A549 (cell line): Measurements from ENCODE around the gene AFF1.

Experiments
- BHLHE40 ChIP-seq: IDR thresholded peaks from 2 replicates; pipeline ENCODE4 v1.6.1; 2012; ENCODE audit warnings: low read depth, low read length, inconsistent platforms
- CTCF ChIP-seq: fragments of >200 bp; sonication (Bioruptor Twin); formaldehyde crosslinking; IDR thresholded peaks from 3 replicates; pipeline ENCODE4 v1.5.1; 2016
- EP300 ChIP-seq, 2 experiments: fragments of >200 bp; sonication (Bioruptor Twin); formaldehyde crosslinking; IDR thresholded peaks; 2 replicates in 1 of 2; 3 replicates in 1 of 2; pipeline ENCODE4 v1.6.1; 2016 to 2017
- NFE2L2 ChIP-seq: fragments of 150-350 bp; conservative IDR thresholded peaks from 2 replicates; pipeline ENCODE4 v1.6.1; 2014; ENCODE audit warnings: low read length
- RFX5 ChIP-seq: fragments of 450-650 bp; IDR thresholded peaks from 2 replicates; pipeline ENCODE4 v1.7.1; 2014; ENCODE audit warnings: antibody characterized with exemption, mild to moderate bottlenecking, moderate library complexity

- TF ChIP-seq CTCF = no peak
- TF ChIP-seq RFX5 = no peak
- TF ChIP-seq NFE2L2 = no peak
- no peak for TF ChIP-seq BHLHE40
- no peak for TF ChIP-seq EP300 (IDR thresholded peaks at IDR 0.05)
Measured at GRCh38 chr4:86939729-86940575, 5.1 kb downstream of the AFF1 start.
